ENCODE measurements around the gene MCM9.

DNA sequence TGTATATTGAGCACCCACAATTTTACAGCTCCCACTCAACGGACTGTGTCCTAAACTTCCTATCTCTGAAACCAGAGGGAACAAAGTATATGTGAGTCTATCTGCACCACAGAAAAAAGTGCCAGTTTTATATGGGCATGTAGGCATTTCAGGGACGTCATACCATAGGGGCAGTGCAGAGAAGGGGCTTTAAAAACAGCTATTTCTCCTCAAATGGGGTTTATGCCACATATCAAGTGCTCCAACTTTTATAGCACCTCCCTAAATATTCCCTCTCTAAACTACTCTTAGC, 69.9 kb downstream of the MCM9 start:
- TF ChIP-seq, protein P1, sequence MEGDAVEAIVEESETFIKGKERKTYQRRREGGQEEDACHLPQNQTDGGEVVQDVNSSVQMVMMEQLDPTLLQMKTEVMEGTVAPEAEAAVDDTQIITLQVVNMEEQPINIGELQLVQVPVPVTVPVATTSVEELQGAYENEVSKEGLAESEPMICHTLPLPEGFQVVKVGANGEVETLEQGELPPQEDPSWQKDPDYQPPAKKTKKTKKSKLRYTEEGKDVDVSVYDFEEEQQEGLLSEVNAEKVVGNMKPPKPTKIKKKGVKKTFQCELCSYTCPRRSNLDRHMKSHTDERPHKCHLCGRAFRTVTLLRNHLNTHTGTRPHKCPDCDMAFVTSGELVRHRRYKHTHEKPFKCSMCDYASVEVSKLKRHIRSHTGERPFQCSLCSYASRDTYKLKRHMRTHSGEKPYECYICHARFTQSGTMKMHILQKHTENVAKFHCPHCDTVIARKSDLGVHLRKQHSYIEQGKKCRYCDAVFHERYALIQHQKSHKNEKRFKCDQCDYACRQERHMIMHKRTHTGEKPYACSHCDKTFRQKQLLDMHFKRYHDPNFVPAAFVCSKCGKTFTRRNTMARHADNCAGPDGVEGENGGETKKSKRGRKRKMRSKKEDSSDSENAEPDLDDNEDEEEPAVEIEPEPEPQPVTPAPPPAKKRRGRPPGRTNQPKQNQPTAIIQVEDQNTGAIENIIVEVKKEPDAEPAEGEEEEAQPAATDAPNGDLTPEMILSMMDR (IDR thresholded peaks at IDR 0.05; ENCODE audit: low read depth, low read length, poor library complexity, severe bottlenecking), result no peak
- no peak for TF ChIP-seq EZH2phosphoT487 (IDR thresholded peaks at IDR 0.05; ENCODE audit: borderline replicate concordance, low read length)
